ENCODE results near the gene TAS1R2. TPM values are rescaled to one million over a fixed set of nuclear protein-coding genes. Genes with fewer than 3 reads are reported as not detected.
A peak's percentile ranks its signal among the peaks of the same experiment; 100 is the strongest.

Gene TAS1R2
- total and polyA plus RNA-seq, 9 of the 15 experiments (the other 6 are each of a cell fraction or from before 2014, with no cell fraction given): not detected

GRCh38 chr1:18854331-18855025 lies 5.0 kb downstream of the TAS1R2 start (continued):
- TF ChIP-seq BRF2 (IDR thresholded peaks at IDR 0.05; ENCODE audit: borderline replicate concordance, insufficient read depth, insufficient read length) (no peak), USF2 (CRISPR knock-in tag; IDR thresholded peaks at IDR 0.05) (no peak), RBM22 (IDR thresholded peaks at IDR 0.05; ENCODE audit: low read depth, low read length, poor library complexity, severe bottlenecking) (no peak), KAT7 (CRISPR knock-in tag; IDR thresholded peaks at IDR 0.05; ENCODE audit: borderline replicate concordance) (no peak), ZNF644 (tag; IDR thresholded peaks at IDR 0.05; ENCODE audit: low read depth) (no peak), PURB (CRISPR knock-in tag; IDR thresholded peaks at IDR 0.05; ENCODE audit: low read depth) (no peak), NCOA4 (IDR thresholded peaks at IDR 0.05; ENCODE audit: partially characterized antibody) (no peak), CREM (IDR thresholded peaks at IDR 0.05; ENCODE audit: low read depth) (peak; percentile 97), ZNF217 (CRISPR knock-in tag; IDR thresholded peaks at IDR 0.05) (no peak), ZNF780A (CRISPR knock-in tag; IDR thresholded peaks at IDR 0.05) (no peak), ZNF76 (CRISPR knock-in tag; IDR thresholded peaks at IDR 0.05; ENCODE audit: borderline replicate concordance) (no peak), ZNF695 (CRISPR knock-in tag; IDR thresholded peaks at IDR 0.05) (no peak), SIN3A (IDR thresholded peaks at IDR 0.05; ENCODE audit: borderline replicate concordance in 2 of 2, control insufficient read depth in 1 of 2, low read depth in 2 of 2, low read length in 2 of 2) (no peak), ZBTB7A (IDR thresholded peaks at IDR 0.05; ENCODE audit: borderline replicate concordance, control insufficient read depth, low read depth, low read length) (no peak), KLF6 (CRISPR knock-in tag; IDR thresholded peaks at IDR 0.05; ENCODE audit: borderline replicate concordance) (no peak), HNRNPLL (IDR thresholded peaks at IDR 0.05; ENCODE audit: low read depth, low read length, poor library complexity, severe bottlenecking) (no peak), TOE1 (IDR thresholded peaks at IDR 0.05; ENCODE audit: borderline replicate concordance) (no peak), TOE1 (CRISPR knock-in tag; IDR thresholded peaks at IDR 0.05; ENCODE audit: borderline replicate concordance, low read depth) (no peak), ZBTB8A (IDR thresholded peaks at IDR 0.05; ENCODE audit: partially characterized antibody) (no peak), THAP7 (CRISPR knock-in tag; IDR thresholded peaks at IDR 0.05) (no peak), HIVEP1 (CRISPR knock-in tag; IDR thresholded peaks at IDR 0.05) (no peak), ETS2 (tag; IDR thresholded peaks at IDR 0.05; ENCODE audit: borderline replicate concordance, poor library complexity, severe bottlenecking) (no peak), ZNF143 (CRISPR knock-in tag; IDR thresholded peaks at IDR 0.05) (no peak)
